CD4-positive, alpha-beta T cell (primary cell): ENCODE results near the gene DTNB. TPM values are rescaled to one million over a fixed set of nuclear protein-coding genes. Genes with fewer than 3 reads are reported as not detected.

Experiments
- ATAC-seq: fragments of 200-7000 bp; cut with Tn5 transposase; one replicate; pipeline ENCODE4 v1.10.0; 2022; ENCODE audit warnings: mild to moderate bottlenecking; ENCODE audit not compliant: poor library complexity
- CTCF ChIA-PET: fragments of 350-600 bp; sonication (Branson Sonifier 250); formaldehyde crosslinking; loops from one replicate; lab custom pipeline; 2021; ENCODE audit warnings: antibody characterized with exemption, inconsistent platforms; lab: Charles Lee
- POLR2A ChIA-PET: fragments of 350-600 bp; sonication (Branson Sonifier 250); formaldehyde crosslinking; loops from one replicate; lab custom pipeline; 2021; ENCODE audit warnings: antibody characterized with exemption, inconsistent platforms; lab: Charles Lee
- DNase-seq, 14 experiments: peaks; one replicate each; pipeline ENCODE4 v3.0.0-alpha.2; 2013 to 2020; ENCODE audit warnings: mixed read lengths in 2 of 14
- H3K27ac ChIP-seq, 2 donors: one replicate each; pipeline versions ENCODE4 v1.5.1 to v1.7.0; 2013; ENCODE audit warnings: low read length in 2 of 2, low read depth in 1 of 2, mild to moderate bottlenecking in 1 of 2
- H3K27me3 ChIP-seq, 2 experiments: 1 replicate in 1 of 2; 2 replicates in 1 of 2; pipeline versions ENCODE4 v1.6.1 to v1.7.0; 2013; ENCODE audit warnings: low read length in 2 of 2, control low read depth in 1 of 2, mild to moderate bottlenecking in 1 of 2, moderate library complexity in 1 of 2; ENCODE audit not compliant: insufficient read depth in 2 of 2, control insufficient read depth in 1 of 2
- H3K36me3 ChIP-seq: one replicate; pipeline ENCODE4 v1.6.1; 2013; ENCODE audit warnings: low read length, control low read depth; ENCODE audit not compliant: insufficient read depth
- H3K4me1 ChIP-seq: one replicate; pipeline ENCODE4 v1.6.1; 2013; ENCODE audit warnings: low read length, control low read depth; ENCODE audit not compliant: insufficient read depth
- H3K4me3 ChIP-seq: one replicate; pipeline ENCODE4 v1.5.1; 2013; ENCODE audit warnings: mild to moderate bottlenecking, low read length, moderate library complexity
- H3K9me3 ChIP-seq, 2 experiments: 1 replicate in 1 of 2; 2 replicates in 1 of 2; pipeline versions ENCODE4 v1.6.1 to v1.7.0; 2013; ENCODE audit warnings: low read length in 2 of 2, mild to moderate bottlenecking in 2 of 2, control low read depth in 1 of 2, moderate library complexity in 1 of 2; ENCODE audit not compliant: control insufficient read depth in 1 of 2, insufficient read depth in 1 of 2
- H3K27ac Mint-ChIP-seq: one replicate; pipeline ENCODE4 v1.8.0; 2020; ENCODE audit warnings: mixed read lengths
- H3K27me3 Mint-ChIP-seq: one replicate; pipeline ENCODE4 v1.8.0; 2021; ENCODE audit warnings: mixed read lengths
- H3K36me3 Mint-ChIP-seq: one replicate; pipeline ENCODE4 v1.8.0; 2021; ENCODE audit warnings: low read depth, mixed read lengths
- H3K4me1 Mint-ChIP-seq: one replicate; pipeline ENCODE4 v1.8.0; 2021; ENCODE audit warnings: low read depth, mixed read lengths
- H3K4me3 Mint-ChIP-seq: one replicate; pipeline ENCODE4 v1.8.0; 2020; ENCODE audit warnings: mild to moderate bottlenecking, mixed read lengths
- H3K9me3 Mint-ChIP-seq: one replicate; pipeline ENCODE4 v1.8.0; 2020; ENCODE audit warnings: mixed read lengths
- intact Hi-C, 2 experiments: fragments of 100-400 bp; cut with DNase I in 1 of 2; cut with micrococcal nuclease in 1 of 2; formaldehyde crosslinking; loops; one replicate each; pipeline versions ENCODE4 v1.15.1 to v1.9.0; 2023 to 2025; cut with DNase I, micrococcal nuclease
- total RNA-seq, 174 experiments: library from RNA in 2 of 174; stranded (reverse) in 2 of 174; gene quantifications; one replicate each; pipeline ENCODE4 v1.2.3 and lab custom pipeline; 2021 to 2026
- TF ChIP-seq, protein P1 (sequence below): fragments of 200-600 bp; IDR thresholded peaks from one replicate; pipeline ENCODE4 v1.8.0; 2022; ENCODE audit warnings: antibody characterized with exemption, mild to moderate bottlenecking

DTNB gene
- total RNA-seq, 2 experiments from 2014 or later = 30.1 to 33.6 TPM

DNA sequence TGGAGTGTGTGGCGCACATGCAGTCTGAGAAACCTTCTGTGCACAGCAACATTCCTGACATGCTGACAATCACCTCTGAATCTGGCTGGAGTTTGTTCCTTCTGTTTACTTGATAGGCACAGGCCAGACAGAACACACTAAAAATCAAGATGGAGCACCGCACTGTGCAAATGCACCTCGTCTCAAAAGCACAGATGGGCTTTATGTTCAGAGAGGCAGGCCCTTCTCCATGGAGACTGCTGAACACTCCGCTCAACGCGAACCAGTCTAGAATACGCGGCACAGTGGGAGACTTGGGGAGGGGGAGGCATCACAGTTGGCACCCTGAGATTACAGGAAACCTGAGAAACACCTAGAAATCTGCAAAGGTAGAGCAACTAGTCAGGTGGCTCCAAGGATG is 273.2 kb downstream of the DTNB start:
- H3K27me3 Mint-ChIP-seq = no peaks in the 10 kb centered on the region
- no peak overlapping the region for H3K27ac Mint-ChIP-seq
- no peak overlapping the region for H3K27ac ChIP-seq
- ChIA-PET POLR2A (interaction anchor here (0.6 kb wide), 1 partner anchor 83 kb away, joined by 3 read pairs; no protein-coding TSS in a partner anchor), CTCF (no interaction called here)
- H3K9me3 Mint-ChIP-seq = no peaks in the 10 kb centered on the region
- no peaks in the 10 kb centered on the region for H3K36me3 Mint-ChIP-seq
- H3K4me3 Mint-ChIP-seq = no peak overlapping the region
- TF ChIP-seq, protein P1, sequence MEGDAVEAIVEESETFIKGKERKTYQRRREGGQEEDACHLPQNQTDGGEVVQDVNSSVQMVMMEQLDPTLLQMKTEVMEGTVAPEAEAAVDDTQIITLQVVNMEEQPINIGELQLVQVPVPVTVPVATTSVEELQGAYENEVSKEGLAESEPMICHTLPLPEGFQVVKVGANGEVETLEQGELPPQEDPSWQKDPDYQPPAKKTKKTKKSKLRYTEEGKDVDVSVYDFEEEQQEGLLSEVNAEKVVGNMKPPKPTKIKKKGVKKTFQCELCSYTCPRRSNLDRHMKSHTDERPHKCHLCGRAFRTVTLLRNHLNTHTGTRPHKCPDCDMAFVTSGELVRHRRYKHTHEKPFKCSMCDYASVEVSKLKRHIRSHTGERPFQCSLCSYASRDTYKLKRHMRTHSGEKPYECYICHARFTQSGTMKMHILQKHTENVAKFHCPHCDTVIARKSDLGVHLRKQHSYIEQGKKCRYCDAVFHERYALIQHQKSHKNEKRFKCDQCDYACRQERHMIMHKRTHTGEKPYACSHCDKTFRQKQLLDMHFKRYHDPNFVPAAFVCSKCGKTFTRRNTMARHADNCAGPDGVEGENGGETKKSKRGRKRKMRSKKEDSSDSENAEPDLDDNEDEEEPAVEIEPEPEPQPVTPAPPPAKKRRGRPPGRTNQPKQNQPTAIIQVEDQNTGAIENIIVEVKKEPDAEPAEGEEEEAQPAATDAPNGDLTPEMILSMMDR = no peak
- no peaks in the 10 kb centered on the region for H3K36me3 ChIP-seq
- no peak for DNase-seq
- H3K4me1 Mint-ChIP-seq = peaks cover 17% of the 10 kb centered on the region
- peaks cover 2% of the 10 kb centered on the region for H3K4me1 ChIP-seq
- intact Hi-C loops = no loop called here
- no peaks in the 10 kb centered on the region for H3K27me3 ChIP-seq
- H3K9me3 ChIP-seq = no peaks in the 10 kb centered on the region
- ATAC-seq = no peak
- H3K4me3 ChIP-seq = no peak overlapping the region

DNA sequence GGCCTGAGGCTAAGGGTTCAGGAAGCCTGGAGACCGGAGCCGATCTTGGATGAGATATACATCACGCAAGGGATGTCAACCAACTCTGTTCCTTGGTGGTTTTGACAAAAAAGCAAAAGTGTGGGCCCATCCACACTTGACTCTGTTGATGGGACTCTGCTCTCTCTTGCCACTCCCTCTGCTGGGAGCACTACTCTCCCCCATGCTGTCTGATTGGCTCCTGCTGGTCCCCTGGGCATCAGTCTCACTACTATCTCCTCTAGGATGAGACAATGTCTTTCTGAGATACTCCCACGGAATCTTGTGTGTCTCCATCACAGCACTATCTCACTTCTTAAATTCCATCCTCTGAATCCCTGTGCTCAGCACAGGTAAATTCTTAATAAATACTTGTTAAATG is 274.8 kb downstream of the DTNB start:
- no peak for ATAC-seq
- no peaks in the 10 kb centered on the region for H3K36me3 ChIP-seq
- no peak overlapping the region for H3K27ac ChIP-seq
- CTCF ChIA-PET = no interaction called here
- TF ChIP-seq, protein P1 = no peak
- Mint-ChIP-seq H3K27me3 (no peaks in the 10 kb centered on the region), H3K27ac (no peak overlapping the region), H3K36me3 (no peaks in the 10 kb centered on the region), H3K4me3 (no peak overlapping the region), H3K4me1 (peaks cover 8% of the 10 kb centered on the region), H3K9me3 (no peaks in the 10 kb centered on the region)
- no peak for DNase-seq
- no peaks in the 10 kb centered on the region for H3K27me3 ChIP-seq
- no peak overlapping the region for H3K4me3 ChIP-seq
- H3K9me3 ChIP-seq = no peaks in the 10 kb centered on the region
- POLR2A ChIA-PET = no interaction called here
- intact Hi-C loops = no loop called here
- peaks cover 2% of the 10 kb centered on the region for H3K4me1 ChIP-seq

DNA sequence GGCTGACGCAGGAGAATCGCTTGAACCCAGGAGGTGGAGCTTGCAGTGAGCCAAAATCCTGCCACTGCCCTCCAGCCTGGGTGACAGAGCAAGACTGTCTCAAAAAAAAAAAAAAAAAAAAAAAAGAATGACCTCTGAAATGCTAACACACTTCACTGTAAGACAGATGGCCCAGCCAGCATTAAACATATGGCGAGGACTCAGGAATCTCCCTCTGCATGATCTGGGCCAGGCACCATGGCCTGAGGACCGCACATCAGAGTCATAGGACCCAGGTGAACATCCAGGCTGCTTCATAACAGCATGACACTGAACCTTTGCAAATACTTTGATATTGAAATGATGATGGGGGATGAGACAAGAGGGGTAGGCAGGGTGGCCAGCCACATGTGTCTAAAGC is 275.6 kb downstream of the DTNB start:
- CTCF ChIA-PET = no interaction called here
- TF ChIP-seq, protein P1 = no peak
- intact Hi-C loops = no loop called here

More for the DNA sequence above, 275.6 kb downstream of the DTNB start:
- Mint-ChIP-seq H3K9me3 (no peaks in the 10 kb centered on the region), H3K36me3 (no peaks in the 10 kb centered on the region), H3K27me3 (no peaks in the 10 kb centered on the region), H3K27ac (no peak overlapping the region), H3K4me3 (no peak overlapping the region), H3K4me1 (peaks cover 4% of the 10 kb centered on the region)
- POLR2A ChIA-PET = no interaction called here
- no peak for DNase-seq
- H3K9me3 ChIP-seq = no peaks in the 10 kb centered on the region
- no peak for ATAC-seq
- no peak overlapping the region for H3K4me3 ChIP-seq
- no peak overlapping the region for H3K27ac ChIP-seq
- H3K27me3 ChIP-seq = no peaks in the 10 kb centered on the region
- peaks cover 2% of the 10 kb centered on the region for H3K4me1 ChIP-seq
- no peaks in the 10 kb centered on the region for H3K36me3 ChIP-seq
